SK-N-SH treated with all-trans-retinoic acid at 6 μM for 48 hours (cell line): ENCODE measurements around the gene NHS.

Experiments used
- ATAC-seq: fragments of 200-7000 bp; cut with Tn5 transposase; 3 replicates; pipeline ENCODE4 v1.9.1; 2020; ENCODE audit warnings: mild to moderate bottlenecking, moderate library complexity
- ARNTL ChIP-seq: fragments of 450-650 bp; formaldehyde crosslinking; IDR thresholded peaks from 2 replicates; pipeline ENCODE4 v1.5.0; 2020; ENCODE audit warnings: low read depth, mild to moderate bottlenecking, moderate library complexity, borderline replicate concordance
- BACH2 ChIP-seq: fragments of 250-450 bp; sonication (Bioruptor Pico); IDR thresholded peaks from 2 replicates; pipeline ENCODE4 v1.9.0; 2021; ENCODE audit warnings: mild to moderate bottlenecking, borderline replicate concordance
- CSDC2 ChIP-seq: fragments of 250-450 bp; sonication (Bioruptor Pico); IDR thresholded peaks from 2 replicates; pipeline ENCODE4 v1.5.0; 2020; ENCODE audit warnings: mild to moderate bottlenecking, moderate library complexity
- GLIS3 ChIP-seq: fragments of 250-450 bp; sonication (Bioruptor Pico); IDR thresholded peaks from 2 replicates; pipeline ENCODE4 v1.5.0; 2020; ENCODE audit warnings: mild to moderate bottlenecking, moderate library complexity
- OSR1 ChIP-seq: fragments of 250-450 bp; sonication (Bioruptor Pico); IDR thresholded peaks from 2 replicates; pipeline ENCODE4 v1.8.0; 2022; ENCODE audit warnings: moderate library complexity, mild to moderate bottlenecking, inconsistent platforms
- PATZ1 ChIP-seq: fragments of 250-450 bp; sonication (Bioruptor Pico); IDR thresholded peaks from 2 replicates; pipeline ENCODE4 v1.8.0; 2020; ENCODE audit warnings: mild to moderate bottlenecking, moderate library complexity, borderline replicate concordance
- PPARA ChIP-seq: fragments of 250-450 bp; sonication (Bioruptor Pico); IDR thresholded peaks from 2 replicates; pipeline ENCODE4 v1.5.0; 2020; ENCODE audit warnings: mild to moderate bottlenecking, borderline replicate concordance
- RARB ChIP-seq: fragments of 250-450 bp; sonication (Bioruptor Pico); IDR thresholded peaks from 2 replicates; pipeline ENCODE4 v1.8.0; 2021; ENCODE audit warnings: mild to moderate bottlenecking, moderate library complexity
- SNAI2 ChIP-seq: fragments of 250-450 bp; sonication (Bioruptor Pico); IDR thresholded peaks from 2 replicates; pipeline ENCODE4 v1.5.0; 2020; ENCODE audit warnings: mild to moderate bottlenecking, moderate library complexity
- TCF4 ChIP-seq: fragments of 250-450 bp; sonication (Bioruptor Pico); IDR thresholded peaks from 2 replicates; pipeline ENCODE4 v1.8.0; 2021; ENCODE audit warnings: mild to moderate bottlenecking, moderate library complexity, borderline replicate concordance
- TOX ChIP-seq: fragments of 250-450 bp; sonication (Bioruptor Pico); IDR thresholded peaks from 2 replicates; pipeline ENCODE4 v1.8.0; 2021; ENCODE audit warnings: mild to moderate bottlenecking, moderate library complexity, borderline replicate concordance
- ZC3H10 ChIP-seq: fragments of 250-450 bp; sonication (Bioruptor Pico); IDR thresholded peaks from 2 replicates; pipeline ENCODE4 v1.5.1; 2021; ENCODE audit warnings: mild to moderate bottlenecking, moderate library complexity
- ZFP3 ChIP-seq: fragments of 250-450 bp; sonication (Bioruptor Pico); IDR thresholded peaks from 2 replicates; pipeline ENCODE4 v1.5.0; 2020; ENCODE audit warnings: mild to moderate bottlenecking, moderate library complexity
- ZFP30 ChIP-seq: fragments of 450-650 bp; formaldehyde crosslinking; IDR thresholded peaks from 2 replicates; pipeline ENCODE4 v1.5.0; 2022; ENCODE audit warnings: mild to moderate bottlenecking, moderate library complexity
- ZNF565 ChIP-seq: fragments of 450-650 bp; formaldehyde crosslinking; conservative IDR thresholded peaks from 2 replicates; pipeline ENCODE4 v1.5.0; 2020; ENCODE audit warnings: low read depth, mild to moderate bottlenecking, moderate library complexity
- ZNF70 ChIP-seq: fragments of 450-650 bp; formaldehyde crosslinking; IDR thresholded peaks from 2 replicates; pipeline ENCODE4 v1.5.0; 2020; ENCODE audit warnings: mild to moderate bottlenecking, moderate library complexity
- ZNF8 ChIP-seq: fragments of 450-650 bp; formaldehyde crosslinking; IDR thresholded peaks from 2 replicates; pipeline ENCODE4 v1.5.0; 2020; ENCODE audit warnings: mild to moderate bottlenecking, moderate library complexity
- TF ChIP-seq, protein P1 (sequence below): fragments of 250-450 bp; sonication (Bioruptor Pico); IDR thresholded peaks from 2 replicates; pipeline ENCODE4 v1.8.0; 2021; ENCODE audit warnings: low read depth, mild to moderate bottlenecking, moderate library complexity, borderline replicate concordance
- TF ChIP-seq, protein P2 (sequence below): fragments of 250-450 bp; sonication (Bioruptor Pico); IDR thresholded peaks from 2 replicates; pipeline ENCODE4 v1.5.0; 2020; ENCODE audit warnings: mild to moderate bottlenecking, moderate library complexity
- TF ChIP-seq, protein P3 (sequence below): fragments of 250-450 bp; sonication (Bioruptor Pico); IDR thresholded peaks from 2 replicates; pipeline ENCODE4 v1.5.1; 2021; ENCODE audit warnings: mild to moderate bottlenecking, moderate library complexity
- TF ChIP-seq, protein P4 (sequence below): fragments of 250-450 bp; sonication (Bioruptor Pico); IDR thresholded peaks from 2 replicates; pipeline ENCODE4 v1.5.1; 2020; ENCODE audit warnings: low read depth, mild to moderate bottlenecking, moderate library complexity

NHS gene

DNA sequence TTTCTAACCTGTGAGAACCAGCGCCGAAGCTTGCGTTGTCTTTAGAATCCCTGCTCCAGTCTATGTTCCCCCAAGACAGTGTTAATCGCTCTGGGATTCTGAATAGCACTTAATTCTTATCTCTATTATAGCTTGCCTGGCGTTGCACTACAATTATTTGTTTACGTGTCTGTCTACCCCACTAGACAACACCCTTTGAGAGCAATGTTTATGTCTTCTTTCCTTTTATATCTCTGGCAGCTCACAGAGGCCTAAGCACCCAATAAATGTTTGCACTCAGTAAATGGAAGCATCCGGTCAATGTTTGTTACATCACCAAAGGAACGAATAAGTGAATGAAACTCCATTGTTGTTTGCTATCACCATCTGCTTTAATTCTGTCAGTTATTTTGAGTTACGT is 4.8 kb upstream of the NHS start:
- TF ChIP-seq PPARA (CRISPR knock-in tag) = no peak
- no peak for TF ChIP-seq ZFP30 (CRISPR knock-in tag)
- TF ChIP-seq, protein P1, sequence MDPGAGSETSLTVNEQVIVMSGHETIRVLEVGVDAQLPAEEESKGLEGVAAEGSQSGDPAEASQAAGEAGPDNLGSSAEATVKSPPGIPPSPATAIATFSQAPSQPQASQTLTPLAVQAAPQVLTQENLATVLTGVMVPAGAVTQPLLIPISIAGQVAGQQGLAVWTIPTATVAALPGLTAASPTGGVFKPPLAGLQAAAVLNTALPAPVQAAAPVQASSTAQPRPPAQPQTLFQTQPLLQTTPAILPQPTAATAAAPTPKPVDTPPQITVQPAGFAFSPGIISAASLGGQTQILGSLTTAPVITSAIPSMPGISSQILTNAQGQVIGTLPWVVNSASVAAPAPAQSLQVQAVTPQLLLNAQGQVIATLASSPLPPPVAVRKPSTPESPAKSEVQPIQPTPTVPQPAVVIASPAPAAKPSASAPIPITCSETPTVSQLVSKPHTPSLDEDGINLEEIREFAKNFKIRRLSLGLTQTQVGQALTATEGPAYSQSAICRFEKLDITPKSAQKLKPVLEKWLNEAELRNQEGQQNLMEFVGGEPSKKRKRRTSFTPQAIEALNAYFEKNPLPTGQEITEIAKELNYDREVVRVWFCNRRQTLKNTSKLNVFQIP (CRISPR knock-in tag) = no peak
- TF ChIP-seq TOX (CRISPR knock-in tag) = no peak
- no peak for TF ChIP-seq ZNF565
- no peak for TF ChIP-seq SNAI2 (CRISPR knock-in tag)
- TF ChIP-seq, protein P2, sequence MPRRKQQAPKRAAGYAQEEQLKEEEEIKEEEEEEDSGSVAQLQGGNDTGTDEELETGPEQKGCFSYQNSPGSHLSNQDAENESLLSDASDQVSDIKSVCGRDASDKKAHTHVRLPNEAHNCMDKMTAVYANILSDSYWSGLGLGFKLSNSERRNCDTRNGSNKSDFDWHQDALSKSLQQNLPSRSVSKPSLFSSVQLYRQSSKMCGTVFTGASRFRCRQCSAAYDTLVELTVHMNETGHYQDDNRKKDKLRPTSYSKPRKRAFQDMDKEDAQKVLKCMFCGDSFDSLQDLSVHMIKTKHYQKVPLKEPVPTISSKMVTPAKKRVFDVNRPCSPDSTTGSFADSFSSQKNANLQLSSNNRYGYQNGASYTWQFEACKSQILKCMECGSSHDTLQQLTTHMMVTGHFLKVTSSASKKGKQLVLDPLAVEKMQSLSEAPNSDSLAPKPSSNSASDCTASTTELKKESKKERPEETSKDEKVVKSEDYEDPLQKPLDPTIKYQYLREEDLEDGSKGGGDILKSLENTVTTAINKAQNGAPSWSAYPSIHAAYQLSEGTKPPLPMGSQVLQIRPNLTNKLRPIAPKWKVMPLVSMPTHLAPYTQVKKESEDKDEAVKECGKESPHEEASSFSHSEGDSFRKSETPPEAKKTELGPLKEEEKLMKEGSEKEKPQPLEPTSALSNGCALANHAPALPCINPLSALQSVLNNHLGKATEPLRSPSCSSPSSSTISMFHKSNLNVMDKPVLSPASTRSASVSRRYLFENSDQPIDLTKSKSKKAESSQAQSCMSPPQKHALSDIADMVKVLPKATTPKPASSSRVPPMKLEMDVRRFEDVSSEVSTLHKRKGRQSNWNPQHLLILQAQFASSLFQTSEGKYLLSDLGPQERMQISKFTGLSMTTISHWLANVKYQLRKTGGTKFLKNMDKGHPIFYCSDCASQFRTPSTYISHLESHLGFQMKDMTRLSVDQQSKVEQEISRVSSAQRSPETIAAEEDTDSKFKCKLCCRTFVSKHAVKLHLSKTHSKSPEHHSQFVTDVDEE (CRISPR knock-in tag) = no peak
- TF ChIP-seq ARNTL (CRISPR knock-in tag) = no peak
- no peak for TF ChIP-seq ZNF70 (CRISPR knock-in tag)
- no peak for ATAC-seq

GRCh38 chrX:17372052-17372451 is 2.9 kb upstream of the NHS start:
- TF ChIP-seq GLIS3 (CRISPR knock-in tag) = no peak
- TF ChIP-seq, protein P1 (CRISPR knock-in tag) = no peak
- TF ChIP-seq ZNF565 = no peak
- no peak for TF ChIP-seq CSDC2 (CRISPR knock-in tag)
- TF ChIP-seq BACH2 (CRISPR knock-in tag) = no peak
- no peak for TF ChIP-seq ZNF8 (CRISPR knock-in tag)
- TF ChIP-seq ARNTL (CRISPR knock-in tag) = no peak
- no peak for TF ChIP-seq ZC3H10 (CRISPR knock-in tag)
- no peak for TF ChIP-seq SNAI2 (CRISPR knock-in tag)
- no peak for TF ChIP-seq PPARA (CRISPR knock-in tag)
- TF ChIP-seq, protein P3, sequence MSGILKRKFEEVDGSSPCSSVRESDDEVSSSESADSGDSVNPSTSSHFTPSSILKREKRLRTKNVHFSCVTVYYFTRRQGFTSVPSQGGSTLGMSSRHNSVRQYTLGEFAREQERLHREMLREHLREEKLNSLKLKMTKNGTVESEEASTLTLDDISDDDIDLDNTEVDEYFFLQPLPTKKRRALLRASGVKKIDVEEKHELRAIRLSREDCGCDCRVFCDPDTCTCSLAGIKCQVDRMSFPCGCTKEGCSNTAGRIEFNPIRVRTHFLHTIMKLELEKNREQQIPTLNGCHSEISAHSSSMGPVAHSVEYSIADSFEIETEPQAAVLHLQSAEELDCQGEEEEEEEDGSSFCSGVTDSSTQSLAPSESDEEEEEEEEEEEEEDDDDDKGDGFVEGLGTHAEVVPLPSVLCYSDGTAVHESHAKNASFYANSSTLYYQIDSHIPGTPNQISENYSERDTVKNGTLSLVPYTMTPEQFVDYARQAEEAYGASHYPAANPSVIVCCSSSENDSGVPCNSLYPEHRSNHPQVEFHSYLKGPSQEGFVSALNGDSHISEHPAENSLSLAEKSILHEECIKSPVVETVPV = no peak
- TF ChIP-seq, all 23 proteins: peak for 0
- no peak for ATAC-seq

DNA sequence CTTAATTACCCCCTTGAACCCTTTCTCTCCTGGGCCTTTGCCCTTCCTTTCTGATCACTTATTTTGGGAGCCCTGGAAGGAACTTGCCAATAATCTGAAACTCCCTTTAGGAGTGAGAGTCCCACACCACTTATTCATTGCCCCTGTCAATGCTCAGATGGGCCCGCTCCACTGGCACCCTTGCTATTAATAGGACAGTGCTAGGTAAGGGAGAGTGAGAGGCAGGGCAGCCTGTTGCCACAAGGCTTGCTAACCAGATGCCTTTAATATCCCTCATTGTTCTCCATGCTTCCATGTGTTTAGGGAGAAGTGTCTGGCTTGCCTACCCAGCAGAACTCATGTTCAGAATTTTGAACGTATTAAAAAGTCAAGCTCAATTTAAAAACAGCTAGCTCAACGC is 1.7 kb upstream of the NHS start:
- ATAC-seq = no peak
- no peak for TF ChIP-seq RARB (CRISPR knock-in tag)
- TF ChIP-seq PATZ1 (CRISPR knock-in tag) = no peak

DNA sequence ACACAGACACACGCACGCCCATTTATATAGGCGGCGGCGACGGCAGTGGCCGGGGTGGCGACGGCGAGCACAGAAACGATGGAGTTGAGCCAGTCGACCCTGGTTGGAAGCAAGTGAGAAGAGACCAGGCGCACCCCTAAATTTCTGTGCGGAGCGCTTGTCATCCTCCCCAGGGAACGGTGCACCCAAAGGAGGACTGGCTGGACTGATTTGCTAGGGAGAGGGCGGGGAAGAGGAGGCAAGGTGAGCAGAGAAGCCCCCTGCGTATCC is 302 bp downstream of the NHS start:
- ATAC-seq = peak; percentile 22
- TF ChIP-seq OSR1 (no peak), PPARA (CRISPR knock-in tag) (no peak), PATZ1 (CRISPR knock-in tag) (no peak), ZFP3 (CRISPR knock-in tag) (no peak), ARNTL (CRISPR knock-in tag) (no peak), TCF4 (CRISPR knock-in tag) (no peak), ZNF70 (CRISPR knock-in tag) (no peak), ZC3H10 (CRISPR knock-in tag) (no peak), GLIS3 (CRISPR knock-in tag) (no peak), TOX (CRISPR knock-in tag) (no peak)
- TF ChIP-seq, protein P4, sequence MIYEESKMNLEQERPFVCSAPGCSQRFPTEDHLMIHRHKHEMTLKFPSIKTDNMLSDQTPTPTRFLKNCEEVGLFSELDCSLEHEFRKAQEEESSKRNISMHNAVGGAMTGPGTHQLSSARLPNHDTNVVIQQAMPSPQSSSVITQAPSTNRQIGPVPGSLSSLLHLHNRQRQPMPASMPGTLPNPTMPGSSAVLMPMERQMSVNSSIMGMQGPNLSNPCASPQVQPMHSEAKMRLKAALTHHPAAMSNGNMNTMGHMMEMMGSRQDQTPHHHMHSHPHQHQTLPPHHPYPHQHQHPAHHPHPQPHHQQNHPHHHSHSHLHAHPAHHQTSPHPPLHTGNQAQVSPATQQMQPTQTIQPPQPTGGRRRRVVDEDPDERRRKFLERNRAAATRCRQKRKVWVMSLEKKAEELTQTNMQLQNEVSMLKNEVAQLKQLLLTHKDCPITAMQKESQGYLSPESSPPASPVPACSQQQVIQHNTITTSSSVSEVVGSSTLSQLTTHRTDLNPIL (CRISPR knock-in tag) = no peak
- TF ChIP-seq, protein P3 = no peak
